ENCODE results near the gene CETP. TPM values are rescaled to one million over a fixed set of nuclear protein-coding genes. Genes with fewer than 3 reads are reported as not detected.
A peak's percentile ranks its signal among the peaks of the same experiment; 100 is the strongest.

The CETP gene
- total and polyA plus RNA-seq, 2 of the 13 experiments (the other 11 are each of a cell fraction or from before 2014, with no cell fraction given), result 0.31 to 9.8 TPM

DNA sequence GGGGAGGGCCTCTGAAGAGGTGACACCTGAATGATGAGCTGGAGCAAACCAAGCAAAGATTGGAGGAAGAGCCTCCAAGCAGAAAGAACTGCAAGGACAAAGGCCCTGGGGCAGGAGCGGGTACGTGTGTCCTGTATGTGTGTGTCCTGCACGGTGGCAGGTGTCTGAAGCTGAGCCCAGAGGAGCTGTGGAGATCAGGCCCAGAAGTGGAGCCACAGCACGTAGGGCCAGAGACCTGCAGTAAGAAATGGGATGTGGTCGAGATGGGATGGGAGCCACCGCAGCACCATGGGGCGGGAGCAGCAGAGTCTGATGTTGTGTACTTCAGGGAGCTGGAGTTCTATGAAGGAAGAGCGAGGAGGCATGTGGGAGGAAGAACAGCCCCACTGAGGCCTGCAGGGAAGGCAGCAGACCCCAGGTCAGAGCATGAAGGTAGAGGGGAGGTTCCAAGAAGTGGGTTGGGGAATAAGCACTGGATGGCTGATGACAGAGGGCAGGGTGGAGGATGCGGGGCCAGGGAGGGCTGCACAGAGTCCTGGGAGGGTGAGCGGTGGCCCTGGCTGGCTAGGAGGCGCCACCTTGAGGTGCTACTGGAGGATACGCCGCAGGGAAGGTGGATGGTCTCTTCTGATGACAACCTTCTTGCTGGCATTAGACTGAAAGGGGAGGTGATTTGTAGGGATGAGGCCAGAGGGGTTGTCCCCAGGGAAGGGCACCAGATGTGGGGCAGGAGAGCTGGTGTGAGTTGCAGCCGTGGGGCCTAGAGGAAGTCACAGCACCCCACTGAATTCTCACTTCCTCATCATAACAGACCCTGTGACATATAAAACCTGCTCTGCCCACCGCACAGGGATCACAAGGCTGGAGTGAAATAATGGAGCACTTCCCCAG lies 10.6 kb upstream of the CETP start (continued):
- no peak for TF ChIP-seq HNF4G (IDR thresholded peaks at IDR 0.05; ENCODE audit: borderline replicate concordance, low read depth, low read length)
- TF ChIP-seq HNF4G (CRISPR knock-in tag; IDR thresholded peaks at IDR 0.05; ENCODE audit: borderline replicate concordance, low read depth), result no peak
- TF ChIP-seq RERE (CRISPR knock-in tag; IDR thresholded peaks at IDR 0.05; ENCODE audit: low read depth), result no peak
- TF ChIP-seq ZNF136 (CRISPR knock-in tag; IDR thresholded peaks at IDR 0.05; ENCODE audit: low read depth), result no peak
- 0 out of 2 replicates have a peak, but pooled peaks have one; percentile 29 for TF ChIP-seq ZNF121 (CRISPR knock-in tag; IDR thresholded peaks at IDR 0.05)
- no peak for TF ChIP-seq FLYWCH1 (CRISPR knock-in tag; IDR thresholded peaks at IDR 0.05)
- TF ChIP-seq GABPB1 (CRISPR knock-in tag; IDR thresholded peaks at IDR 0.05), result peak; percentile 41; the same call in 1 of the 2 replicates
- TF ChIP-seq STAG1 (CRISPR knock-in tag; IDR thresholded peaks at IDR 0.05), result peak; percentile 93
- TF ChIP-seq REXO4 (CRISPR knock-in tag; IDR thresholded peaks at IDR 0.05; ENCODE audit: borderline replicate concordance), result no peak
- TF ChIP-seq ETV5 (CRISPR knock-in tag; IDR thresholded peaks at IDR 0.05; ENCODE audit: borderline replicate concordance), result peak; percentile 15; the same call in 1 of the 2 replicates
- no peak for TF ChIP-seq NAIF1 (CRISPR knock-in tag; IDR thresholded peaks at IDR 0.05; ENCODE audit: borderline replicate concordance)
- no peak for TF ChIP-seq ZNF557 (CRISPR knock-in tag; IDR thresholded peaks at IDR 0.05)
- TF ChIP-seq RAD21 (CRISPR knock-in tag; IDR thresholded peaks at IDR 0.05), result peak; percentile 90
- TF ChIP-seq FOXA3 (CRISPR knock-in tag; IDR thresholded peaks at IDR 0.05), result peak; percentile 32; the same call in 1 of the 2 replicates
- TF ChIP-seq, protein P1, sequence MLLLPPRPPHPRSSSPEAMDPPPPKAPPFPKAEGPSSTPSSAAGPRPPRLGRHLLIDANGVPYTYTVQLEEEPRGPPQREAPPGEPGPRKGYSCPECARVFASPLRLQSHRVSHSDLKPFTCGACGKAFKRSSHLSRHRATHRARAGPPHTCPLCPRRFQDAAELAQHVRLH (CRISPR knock-in tag; IDR thresholded peaks at IDR 0.05; ENCODE audit: borderline replicate concordance, low read depth), result peak; percentile 60; the same call in 1 of the 2 replicates
- TF ChIP-seq TEAD3 (CRISPR knock-in tag; optimal IDR thresholded peaks at IDR 0.05; ENCODE audit: borderline replicate concordance), result peak; percentile 24
- TF ChIP-seq ZNF567 (CRISPR knock-in tag; IDR thresholded peaks at IDR 0.05; ENCODE audit: borderline replicate concordance), result no peak; the same call in 1 of the 2 replicates
- no peak for TF ChIP-seq ZNF589 (CRISPR knock-in tag; conservative IDR thresholded peaks at IDR 0.05)
- peak; percentile 82; the same call in 1 of the 2 replicates for TF ChIP-seq ZNF274 (CRISPR knock-in tag; IDR thresholded peaks at IDR 0.05)
- TF ChIP-seq ZNF331 (CRISPR knock-in tag; IDR thresholded peaks at IDR 0.05), result peak; percentile 67; the same call in 1 of the 2 replicates
- peak; percentile 99 for TF ChIP-seq ZSCAN25 (CRISPR knock-in tag; IDR thresholded peaks at IDR 0.05)
- 0 out of 2 replicates have a peak, but pooled peaks have one; percentile 49 for TF ChIP-seq ZNF770 (CRISPR knock-in tag; IDR thresholded peaks at IDR 0.05)
